DOHH2 (cell line): ENCODE data around the gene POLR1C.
A peak's percentile ranks its signal among the peaks of the same experiment; 100 is the strongest.

Source experiments
- H3F3A ChIP-seq: fragments of 200-600 bp; sonication (generic), shearing (Covaris generic); 2 replicates; pipeline ENCODE4 v1.6.0; 2016; ENCODE audit warnings: antibody characterized with exemption, mild to moderate bottlenecking; ENCODE audit not compliant: control insufficient read depth, insufficient read depth
- H3K27ac ChIP-seq: fragments of 200-600 bp; sonication (generic); 2 replicates; pipeline ENCODE4 v1.5.1; 2014; ENCODE audit warnings: low read depth, mild to moderate bottlenecking, low read length, moderate library complexity
- H3K27me3 ChIP-seq: fragments of 200-600 bp; sonication (generic); 2 replicates; pipeline ENCODE4 v1.6.1; 2014; ENCODE audit warnings: mild to moderate bottlenecking, low read length, mixed read lengths; ENCODE audit not compliant: control insufficient read depth
- H3K36me3 ChIP-seq: fragments of 200-600 bp; sonication (generic); 2 replicates; pipeline ENCODE4 v1.6.1; 2014; ENCODE audit warnings: mild to moderate bottlenecking, low read length, moderate library complexity, mixed read lengths; ENCODE audit not compliant: control insufficient read depth
- H3K4me1 ChIP-seq: fragments of 200-600 bp; sonication (generic); 2 replicates; pipeline ENCODE4 v1.6.1; 2014; ENCODE audit warnings: mild to moderate bottlenecking, low read length, mixed read lengths; ENCODE audit not compliant: control insufficient read depth
- H3K4me2 ChIP-seq: fragments of 200-600 bp; sonication (generic); 2 replicates; pipeline ENCODE4 v1.6.0; 2014; ENCODE audit warnings: mild to moderate bottlenecking, low read length, moderate library complexity
- H3K4me3 ChIP-seq: fragments of 200-600 bp; sonication (generic); 2 replicates; pipeline ENCODE4 v1.5.1; 2014; ENCODE audit warnings: mild to moderate bottlenecking, low read length, mixed read lengths
- H3K79me2 ChIP-seq: fragments of 200-600 bp; sonication (generic); 2 replicates; pipeline ENCODE4 v1.6.1; 2014; ENCODE audit warnings: mild to moderate bottlenecking, low read length, mixed read lengths; ENCODE audit not compliant: control insufficient read depth
- H3K9me2 ChIP-seq: fragments of 200-600 bp; sonication (generic); replicated peaks from 2 replicates; pipeline ENCODE4 v1.6.1; 2014; ENCODE audit warnings: mild to moderate bottlenecking, low read length, mixed read lengths; ENCODE audit not compliant: control insufficient read depth
- H3K9me3 ChIP-seq: fragments of 200-600 bp; sonication (generic); 2 replicates; pipeline ENCODE4 v1.6.1; 2014; ENCODE audit warnings: antibody characterized with exemption, low read length, mixed read lengths; ENCODE audit not compliant: control insufficient read depth, insufficient read depth
- H4K20me1 ChIP-seq: fragments of 200-600 bp; sonication (generic); 2 replicates; pipeline ENCODE4 v1.6.0; 2014; ENCODE audit warnings: low read depth, mild to moderate bottlenecking, antibody characterized with exemption, low read length, moderate library complexity; ENCODE audit not compliant: control insufficient read depth, insufficient read depth
- EZH2phosphoT487 ChIP-seq: fragments of 200-600 bp; sonication (generic); IDR thresholded peaks from 2 replicates; pipeline ENCODE4 v1.6.1; 2017; ENCODE audit warnings: borderline replicate concordance, mild to moderate bottlenecking, antibody characterized with exemption, low read length, moderate library complexity, mixed read lengths
- TF ChIP-seq, protein P1 (sequence below): fragments of 200-600 bp; sonication (generic); IDR thresholded peaks from one replicate; pipeline ENCODE4 v1.5.1; 2014; ENCODE audit warnings: antibody characterized with exemption, mild to moderate bottlenecking, low read depth, low read length; ENCODE audit not compliant: poor library complexity, severe bottlenecking

Gene POLR1C

GRCh38 chr6:43495409-43495941 lies 21.4 kb upstream of the POLR1C start:
- no peak overlapping the region for H3K27ac ChIP-seq

GRCh38 chr6:43496370-43497128 lies 20.3 kb upstream of the POLR1C start:
- Histone ChIP-seq H3K4me2 (no peak overlapping the region), H3K36me3 (peaks cover 36% of the 10 kb centered on the region), H3F3A (no peaks in the 10 kb centered on the region)

More at GRCh38 chr6:43495409-43495941, 21.4 kb upstream of the POLR1C start:
- Histone ChIP-seq H3K4me1 (no peaks in the 10 kb centered on the region), H3K79me2 (peaks cover 5% of the 10 kb centered on the region), H3K27me3 (no peaks in the 10 kb centered on the region), H3F3A (no peaks in the 10 kb centered on the region), H3K36me3 (peaks cover 28% of the 10 kb centered on the region), H3K4me3 (no peak overlapping the region), H3K9me2 (no peaks in the 10 kb centered on the region), H3K9me3 (no peaks in the 10 kb centered on the region), H4K20me1 (no peaks in the 10 kb centered on the region), H3K4me2 (no peak overlapping the region)
- no peak for TF ChIP-seq EZH2phosphoT487
- TF ChIP-seq, protein P1, sequence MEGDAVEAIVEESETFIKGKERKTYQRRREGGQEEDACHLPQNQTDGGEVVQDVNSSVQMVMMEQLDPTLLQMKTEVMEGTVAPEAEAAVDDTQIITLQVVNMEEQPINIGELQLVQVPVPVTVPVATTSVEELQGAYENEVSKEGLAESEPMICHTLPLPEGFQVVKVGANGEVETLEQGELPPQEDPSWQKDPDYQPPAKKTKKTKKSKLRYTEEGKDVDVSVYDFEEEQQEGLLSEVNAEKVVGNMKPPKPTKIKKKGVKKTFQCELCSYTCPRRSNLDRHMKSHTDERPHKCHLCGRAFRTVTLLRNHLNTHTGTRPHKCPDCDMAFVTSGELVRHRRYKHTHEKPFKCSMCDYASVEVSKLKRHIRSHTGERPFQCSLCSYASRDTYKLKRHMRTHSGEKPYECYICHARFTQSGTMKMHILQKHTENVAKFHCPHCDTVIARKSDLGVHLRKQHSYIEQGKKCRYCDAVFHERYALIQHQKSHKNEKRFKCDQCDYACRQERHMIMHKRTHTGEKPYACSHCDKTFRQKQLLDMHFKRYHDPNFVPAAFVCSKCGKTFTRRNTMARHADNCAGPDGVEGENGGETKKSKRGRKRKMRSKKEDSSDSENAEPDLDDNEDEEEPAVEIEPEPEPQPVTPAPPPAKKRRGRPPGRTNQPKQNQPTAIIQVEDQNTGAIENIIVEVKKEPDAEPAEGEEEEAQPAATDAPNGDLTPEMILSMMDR, result no peak

DNA sequence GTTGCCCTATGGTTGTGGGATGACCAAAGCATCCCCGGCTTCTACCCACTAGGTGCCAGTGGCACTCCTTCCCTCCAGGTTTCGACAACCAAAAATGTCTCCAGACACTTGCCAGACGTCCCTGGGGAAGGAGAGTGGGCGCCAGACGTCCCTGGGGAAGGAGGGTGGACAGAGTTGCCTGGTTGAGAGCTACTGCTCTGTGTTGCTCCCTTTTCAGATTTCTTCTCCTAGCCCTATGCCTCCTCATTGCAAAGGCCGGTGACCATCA lies 19.8 kb upstream of the POLR1C start:
- Histone ChIP-seq H3K4me3 (no peak overlapping the region), H3K27ac (no peak overlapping the region), H3K9me2 (no peaks in the 10 kb centered on the region), H3K36me3 (peaks cover 36% of the 10 kb centered on the region), H3K4me1 (no peaks in the 10 kb centered on the region), H3K27me3 (no peaks in the 10 kb centered on the region), H3K79me2 (peaks cover 5% of the 10 kb centered on the region), H3F3A (no peaks in the 10 kb centered on the region), H4K20me1 (no peaks in the 10 kb centered on the region), H3K9me3 (no peaks in the 10 kb centered on the region), H3K4me2 (no peak overlapping the region)
- no peak for TF ChIP-seq EZH2phosphoT487
- TF ChIP-seq, protein P1, result no peak

More at GRCh38 chr6:43496370-43497128, 20.3 kb upstream of the POLR1C start:
- no peaks in the 10 kb centered on the region for H3K9me3 ChIP-seq
- H3K4me1 ChIP-seq, result no peaks in the 10 kb centered on the region
- H3K79me2 ChIP-seq, result peaks cover 5% of the 10 kb centered on the region
- no peaks in the 10 kb centered on the region for H4K20me1 ChIP-seq
- no peak overlapping the region for H3K4me3 ChIP-seq
- no peaks in the 10 kb centered on the region for H3K27me3 ChIP-seq
- H3K27ac ChIP-seq, result no peak overlapping the region
- H3K9me2 ChIP-seq, result no peaks in the 10 kb centered on the region
- TF ChIP-seq, protein P1, result peak; percentile 52
- no peak for TF ChIP-seq EZH2phosphoT487
